ENCODE data around the gene SEC16B.

DNA sequence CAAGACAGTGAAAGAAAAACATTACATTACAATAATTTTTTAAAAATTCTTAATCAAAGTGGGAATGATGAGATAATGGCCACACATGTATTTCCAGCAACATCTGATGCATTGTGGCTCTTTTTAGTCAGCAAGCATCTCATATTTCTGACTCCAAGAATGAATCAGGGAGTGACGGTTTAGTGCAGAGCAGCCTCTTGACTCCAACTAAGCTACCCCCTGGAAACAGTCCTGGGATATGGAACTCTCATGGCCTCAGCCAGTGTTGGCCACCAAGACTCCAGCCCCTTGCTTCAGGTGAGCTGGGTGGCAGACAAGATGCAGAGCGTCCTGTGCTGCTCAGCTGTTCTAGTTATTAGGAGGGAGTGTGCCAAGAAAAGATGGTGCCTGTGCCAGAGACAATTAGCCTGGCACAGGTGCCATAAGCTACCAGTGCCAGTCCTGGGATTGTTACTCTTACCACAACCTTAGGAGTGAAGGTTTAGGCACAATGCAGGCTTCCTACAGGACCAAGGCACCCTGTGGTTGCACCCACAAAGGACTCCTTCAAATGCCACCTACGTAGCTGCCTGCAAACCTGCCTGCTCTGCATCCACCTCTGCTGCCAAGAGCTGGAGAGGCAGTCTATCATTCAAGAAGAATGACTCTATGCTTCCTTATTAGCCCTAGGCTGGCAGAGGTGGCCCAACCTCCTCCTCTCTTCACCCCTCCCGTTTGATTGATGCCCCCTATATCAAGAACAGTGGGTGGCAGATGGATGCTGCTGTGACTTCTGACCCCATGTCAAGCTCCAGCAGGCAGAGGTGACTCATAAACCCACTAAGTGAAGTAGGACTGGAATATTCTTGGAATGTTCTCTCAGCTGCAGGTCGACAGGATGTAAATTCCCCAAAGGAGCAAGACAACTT lies 6.0 kb upstream of the SEC16B start:
- TF ChIP-seq, protein P1, sequence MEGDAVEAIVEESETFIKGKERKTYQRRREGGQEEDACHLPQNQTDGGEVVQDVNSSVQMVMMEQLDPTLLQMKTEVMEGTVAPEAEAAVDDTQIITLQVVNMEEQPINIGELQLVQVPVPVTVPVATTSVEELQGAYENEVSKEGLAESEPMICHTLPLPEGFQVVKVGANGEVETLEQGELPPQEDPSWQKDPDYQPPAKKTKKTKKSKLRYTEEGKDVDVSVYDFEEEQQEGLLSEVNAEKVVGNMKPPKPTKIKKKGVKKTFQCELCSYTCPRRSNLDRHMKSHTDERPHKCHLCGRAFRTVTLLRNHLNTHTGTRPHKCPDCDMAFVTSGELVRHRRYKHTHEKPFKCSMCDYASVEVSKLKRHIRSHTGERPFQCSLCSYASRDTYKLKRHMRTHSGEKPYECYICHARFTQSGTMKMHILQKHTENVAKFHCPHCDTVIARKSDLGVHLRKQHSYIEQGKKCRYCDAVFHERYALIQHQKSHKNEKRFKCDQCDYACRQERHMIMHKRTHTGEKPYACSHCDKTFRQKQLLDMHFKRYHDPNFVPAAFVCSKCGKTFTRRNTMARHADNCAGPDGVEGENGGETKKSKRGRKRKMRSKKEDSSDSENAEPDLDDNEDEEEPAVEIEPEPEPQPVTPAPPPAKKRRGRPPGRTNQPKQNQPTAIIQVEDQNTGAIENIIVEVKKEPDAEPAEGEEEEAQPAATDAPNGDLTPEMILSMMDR (conservative IDR thresholded peaks at IDR 0.05 in 1 of 2, IDR thresholded peaks at IDR 0.05 in 1 of 2; ENCODE audit: low read depth in 1 of 2, low read length in 2 of 2) = no peak
- no peak for TF ChIP-seq EZH2 (IDR thresholded peaks at IDR 0.05; ENCODE audit: low read length, missing control alignments)

Measured in fibroblast of lung (primary cell).